ENCODE measurements around the gene GPC5.

GPC5 gene

DNA sequence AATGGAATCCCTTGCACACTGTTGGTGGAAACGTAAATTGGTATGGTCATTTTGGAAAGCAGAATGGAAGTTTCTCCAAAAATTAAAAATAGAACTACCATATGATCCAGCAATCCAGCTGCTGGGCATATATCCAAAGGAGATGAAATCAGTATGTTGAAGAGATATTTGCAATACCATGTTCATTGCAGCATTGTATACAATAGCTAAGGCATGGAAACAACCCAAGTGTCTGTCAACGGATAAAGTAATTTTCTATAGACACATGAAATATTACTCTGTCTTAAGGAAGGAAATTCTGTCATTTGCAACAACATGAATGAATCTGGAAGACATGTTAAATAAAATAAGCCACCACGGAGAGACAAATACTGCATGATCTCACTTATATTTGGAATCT is 124.7 kb downstream of the GPC5 start:
- no peaks in the 10 kb centered on the region for H3K27me3 ChIP-seq (replicated peaks; ENCODE audit: control insufficient read depth, insufficient read depth, low read length)
- H3K4me3 ChIP-seq (replicated peaks; ENCODE audit: low read depth, low read length), result no peak overlapping the region
- TF ChIP-seq, protein P1, sequence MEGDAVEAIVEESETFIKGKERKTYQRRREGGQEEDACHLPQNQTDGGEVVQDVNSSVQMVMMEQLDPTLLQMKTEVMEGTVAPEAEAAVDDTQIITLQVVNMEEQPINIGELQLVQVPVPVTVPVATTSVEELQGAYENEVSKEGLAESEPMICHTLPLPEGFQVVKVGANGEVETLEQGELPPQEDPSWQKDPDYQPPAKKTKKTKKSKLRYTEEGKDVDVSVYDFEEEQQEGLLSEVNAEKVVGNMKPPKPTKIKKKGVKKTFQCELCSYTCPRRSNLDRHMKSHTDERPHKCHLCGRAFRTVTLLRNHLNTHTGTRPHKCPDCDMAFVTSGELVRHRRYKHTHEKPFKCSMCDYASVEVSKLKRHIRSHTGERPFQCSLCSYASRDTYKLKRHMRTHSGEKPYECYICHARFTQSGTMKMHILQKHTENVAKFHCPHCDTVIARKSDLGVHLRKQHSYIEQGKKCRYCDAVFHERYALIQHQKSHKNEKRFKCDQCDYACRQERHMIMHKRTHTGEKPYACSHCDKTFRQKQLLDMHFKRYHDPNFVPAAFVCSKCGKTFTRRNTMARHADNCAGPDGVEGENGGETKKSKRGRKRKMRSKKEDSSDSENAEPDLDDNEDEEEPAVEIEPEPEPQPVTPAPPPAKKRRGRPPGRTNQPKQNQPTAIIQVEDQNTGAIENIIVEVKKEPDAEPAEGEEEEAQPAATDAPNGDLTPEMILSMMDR (IDR thresholded peaks at IDR 0.05; ENCODE audit: insufficient read depth, low read length, poor library complexity, severe bottlenecking), result no peak
- no peaks in the 10 kb centered on the region for H3K36me3 ChIP-seq (ENCODE audit: control insufficient read depth, insufficient read depth, low read length)
- no peak for DNase-seq (ENCODE audit: extremely low read depth, insufficient read length)

DNA sequence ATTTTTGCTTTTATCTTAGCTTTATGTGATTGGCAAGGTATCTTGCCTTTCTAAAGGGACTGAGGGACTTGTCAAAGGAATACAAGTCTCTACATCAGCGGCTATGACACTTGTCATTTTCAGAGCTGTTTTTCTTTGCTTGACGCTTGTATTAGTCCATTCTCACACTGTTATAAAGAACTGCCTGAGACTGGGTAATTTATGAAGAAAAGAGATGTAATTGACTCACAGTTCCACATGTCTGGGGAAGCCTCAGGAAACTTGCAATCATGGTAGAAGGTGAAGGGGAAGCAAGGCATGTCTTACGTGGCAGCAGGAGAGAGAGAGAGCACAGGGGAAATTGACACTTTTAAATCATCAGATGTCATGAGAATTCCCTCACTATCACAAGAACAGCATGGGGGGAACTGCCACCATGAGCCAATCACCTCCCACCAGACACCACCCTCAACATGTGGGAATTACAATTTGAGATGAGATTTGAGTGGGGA is 128.2 kb downstream of the GPC5 start:
- H3K4me3 ChIP-seq (replicated peaks; ENCODE audit: low read depth, low read length), result no peak overlapping the region
- DNase-seq (ENCODE audit: extremely low read depth, insufficient read length), result no peak
- no peaks in the 10 kb centered on the region for H3K36me3 ChIP-seq (ENCODE audit: control insufficient read depth, insufficient read depth, low read length)
- TF ChIP-seq, protein P1 (IDR thresholded peaks at IDR 0.05; ENCODE audit: insufficient read depth, low read length, poor library complexity, severe bottlenecking), result no peak
- H3K27me3 ChIP-seq (replicated peaks; ENCODE audit: control insufficient read depth, insufficient read depth, low read length), result no peaks in the 10 kb centered on the region

DNA sequence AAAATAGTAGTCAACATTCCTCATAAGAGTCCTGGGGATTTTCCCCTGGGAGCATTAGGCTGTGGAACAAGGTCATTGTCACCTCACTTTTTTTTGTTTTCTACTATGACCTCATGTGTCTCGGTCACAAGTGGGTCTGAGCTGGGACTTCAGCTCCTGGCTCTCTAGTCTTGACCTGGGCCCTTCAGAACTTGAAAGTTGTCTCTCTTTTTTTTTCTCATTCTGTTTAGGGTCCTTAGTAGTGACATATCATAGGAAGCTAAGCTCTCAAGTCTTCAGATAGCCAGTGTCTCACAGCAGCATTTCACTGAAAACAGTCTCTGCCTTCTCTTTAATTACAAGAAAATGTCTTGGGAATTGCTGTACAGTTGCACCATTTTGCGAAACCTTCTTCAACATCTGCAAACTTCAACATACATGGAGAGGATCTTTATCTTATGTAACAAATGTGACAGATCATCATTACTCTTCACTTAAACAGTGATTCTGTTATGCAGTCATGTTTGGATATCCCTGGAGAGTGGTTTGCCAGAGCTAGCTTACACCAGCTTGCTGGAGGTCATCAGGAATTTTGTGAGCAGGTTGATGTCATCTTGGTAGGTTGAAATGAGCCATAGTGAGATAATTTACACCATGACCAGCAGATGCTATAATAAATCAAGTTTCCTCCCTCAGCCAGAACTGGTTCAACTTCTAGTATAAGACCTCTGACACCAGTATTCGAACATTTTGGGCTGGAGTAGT is 131.5 kb downstream of the GPC5 start:
- Histone ChIP-seq H3K27me3 (replicated peaks; ENCODE audit: control insufficient read depth, insufficient read depth, low read length) (no peaks in the 10 kb centered on the region), H3K4me3 (replicated peaks; ENCODE audit: low read depth, low read length) (no peak overlapping the region), H3K36me3 (ENCODE audit: control insufficient read depth, insufficient read depth, low read length) (no peaks in the 10 kb centered on the region)
- TF ChIP-seq, protein P1 (IDR thresholded peaks at IDR 0.05; ENCODE audit: insufficient read depth, low read length, poor library complexity, severe bottlenecking), result no peak
- no peak for DNase-seq (ENCODE audit: extremely low read depth, insufficient read length)

DNA sequence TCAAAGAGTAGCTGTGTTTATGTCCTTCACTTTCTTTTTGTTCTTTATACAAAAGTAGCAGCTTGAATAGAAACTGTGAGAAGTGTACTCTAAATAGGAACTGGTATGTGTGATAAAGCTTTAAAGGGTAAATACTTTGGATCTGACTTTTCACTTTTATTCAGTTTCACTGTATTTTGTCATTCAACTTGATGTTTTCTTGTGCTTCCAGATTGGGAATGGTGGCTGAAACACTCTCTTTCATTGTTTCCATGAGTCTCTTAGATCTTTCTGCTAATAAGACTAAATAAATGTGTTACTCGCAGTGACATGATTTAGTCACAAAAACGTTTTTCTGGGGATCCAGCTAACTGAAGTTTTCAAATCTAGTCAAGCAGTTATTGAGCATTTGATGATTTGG is 133.2 kb downstream of the GPC5 start:
- no peaks in the 10 kb centered on the region for H3K27me3 ChIP-seq (replicated peaks; ENCODE audit: control insufficient read depth, insufficient read depth, low read length)
- H3K36me3 ChIP-seq (ENCODE audit: control insufficient read depth, insufficient read depth, low read length), result no peaks in the 10 kb centered on the region
- TF ChIP-seq, protein P1 (IDR thresholded peaks at IDR 0.05; ENCODE audit: insufficient read depth, low read length, poor library complexity, severe bottlenecking), result no peak
- H3K4me3 ChIP-seq (replicated peaks; ENCODE audit: low read depth, low read length), result no peak overlapping the region
- DNase-seq (ENCODE audit: extremely low read depth, insufficient read length), result no peak

DNA sequence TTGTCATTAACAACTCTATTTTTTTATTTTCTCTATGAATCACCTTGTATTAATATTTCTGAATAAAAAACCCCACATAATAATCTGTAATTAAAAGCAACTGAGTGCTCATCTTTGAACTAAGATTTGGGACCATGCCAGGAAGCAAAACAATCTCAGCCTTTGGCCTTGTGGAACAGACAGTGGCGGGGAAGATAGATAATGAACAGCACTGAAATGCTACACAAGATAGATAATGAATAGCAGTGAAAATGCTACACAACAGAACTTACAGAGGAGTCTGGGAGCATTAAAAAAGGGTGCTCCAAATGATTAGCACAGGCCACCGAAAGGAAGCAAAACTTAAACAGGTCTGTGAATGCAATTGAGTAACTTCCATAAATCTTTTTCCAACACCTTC is 134.9 kb downstream of the GPC5 start:
- Histone ChIP-seq H3K27me3 (replicated peaks; ENCODE audit: control insufficient read depth, insufficient read depth, low read length) (no peaks in the 10 kb centered on the region), H3K36me3 (ENCODE audit: control insufficient read depth, insufficient read depth, low read length) (no peaks in the 10 kb centered on the region), H3K4me3 (replicated peaks; ENCODE audit: low read depth, low read length) (no peak overlapping the region)
- TF ChIP-seq, protein P1 (IDR thresholded peaks at IDR 0.05; ENCODE audit: insufficient read depth, low read length, poor library complexity, severe bottlenecking), result no peak
- DNase-seq (ENCODE audit: extremely low read depth, insufficient read length), result no peak

Measured in GM06990 (cell line).